Keratinocyte (primary cell): ENCODE measurements around the gene ZSCAN18.

Experiments used
- EZH2 ChIP-seq: IDR thresholded peaks from one replicate; pipeline ENCODE4 v1.6.1; 2012; ENCODE audit warnings: inconsistent platforms, mild to moderate bottlenecking, low read length, moderate library complexity
- TF ChIP-seq, protein P1 (sequence below), 3 experiments: IDR thresholded peaks in 1 of 3; conservative IDR thresholded peaks in 1 of 3; optimal IDR thresholded peaks in 1 of 3; 2 replicates in 2 of 3; 3 replicates in 1 of 3; pipeline versions ENCODE3 to v1.5.1; 2011; ENCODE audit warnings: low read length in 3 of 3, mild to moderate bottlenecking in 3 of 3, moderate library complexity in 2 of 3, control low read depth in 1 of 3, inconsistent platforms in 1 of 3; ENCODE audit not compliant: insufficient read depth in 2 of 3; ENCODE audit errors: extremely low read depth in 1 of 3

DNA sequence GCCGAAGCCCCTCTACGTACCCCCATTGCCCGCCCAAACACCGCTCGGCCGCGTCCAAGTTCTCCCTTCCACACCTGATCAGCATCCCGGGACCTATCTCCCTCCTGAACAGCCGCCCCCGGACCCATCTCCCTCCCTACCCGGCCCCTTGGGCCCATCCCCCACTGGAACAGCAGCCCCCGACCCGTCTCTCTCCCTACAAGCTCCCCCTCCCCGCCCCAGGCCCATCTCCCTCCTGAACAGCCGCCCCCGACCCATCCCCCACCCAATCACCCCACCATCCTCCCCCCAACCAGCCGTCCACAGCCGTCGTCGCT lies 63.6 kb downstream of the ZSCAN18 start:
- TF ChIP-seq, protein P1, sequence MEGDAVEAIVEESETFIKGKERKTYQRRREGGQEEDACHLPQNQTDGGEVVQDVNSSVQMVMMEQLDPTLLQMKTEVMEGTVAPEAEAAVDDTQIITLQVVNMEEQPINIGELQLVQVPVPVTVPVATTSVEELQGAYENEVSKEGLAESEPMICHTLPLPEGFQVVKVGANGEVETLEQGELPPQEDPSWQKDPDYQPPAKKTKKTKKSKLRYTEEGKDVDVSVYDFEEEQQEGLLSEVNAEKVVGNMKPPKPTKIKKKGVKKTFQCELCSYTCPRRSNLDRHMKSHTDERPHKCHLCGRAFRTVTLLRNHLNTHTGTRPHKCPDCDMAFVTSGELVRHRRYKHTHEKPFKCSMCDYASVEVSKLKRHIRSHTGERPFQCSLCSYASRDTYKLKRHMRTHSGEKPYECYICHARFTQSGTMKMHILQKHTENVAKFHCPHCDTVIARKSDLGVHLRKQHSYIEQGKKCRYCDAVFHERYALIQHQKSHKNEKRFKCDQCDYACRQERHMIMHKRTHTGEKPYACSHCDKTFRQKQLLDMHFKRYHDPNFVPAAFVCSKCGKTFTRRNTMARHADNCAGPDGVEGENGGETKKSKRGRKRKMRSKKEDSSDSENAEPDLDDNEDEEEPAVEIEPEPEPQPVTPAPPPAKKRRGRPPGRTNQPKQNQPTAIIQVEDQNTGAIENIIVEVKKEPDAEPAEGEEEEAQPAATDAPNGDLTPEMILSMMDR (optimal IDR thresholded peaks at IDR 0.05 in 1 of 3, IDR thresholded peaks at IDR 0.05 in 1 of 3, conservative IDR thresholded peaks at IDR 0.05 in 1 of 3; ENCODE audit: extremely low read depth in 1 of 3, insufficient read depth in 2 of 3, low read length in 3 of 3) = no peak
- no peak for TF ChIP-seq EZH2
